Left lung (tissue), 10 donors: Measurements from ENCODE around the gene PRLR. TPM values are rescaled to one million over a fixed set of nuclear protein-coding genes. Genes with fewer than 3 reads are reported as not detected.

Experiments used
- ATAC-seq: fragments of 200-7000 bp; cut with Tn5 transposase; one replicate; pipeline ENCODE4 v1.9.1; 2020; ENCODE audit warnings: moderate library complexity
- DNase-seq, 4 donors: peaks; one replicate each; pipeline ENCODE4 v3.0.0-alpha.2; 2013 to 2020
- H3K27ac ChIP-seq, 2 donors: fragments of 200-600 bp; sonication (generic) in 1 of 2; one replicate each; pipeline versions ENCODE4 v1.5.0 to v1.8.0; 2020 to 2021
- H3K27me3 ChIP-seq, 2 donors: fragments of 200-600 bp; sonication (generic) in 1 of 2; one replicate each; pipeline versions ENCODE4 v1.5.0 to v1.8.0; 2020 to 2021
- H3K36me3 ChIP-seq, 2 donors: fragments of 200-600 bp; sonication (generic) in 1 of 2; one replicate each; pipeline versions ENCODE4 v1.5.0 to v1.8.0; 2020 to 2021
- H3K4me1 ChIP-seq, 2 donors: fragments of 200-600 bp; one replicate each; pipeline ENCODE4 v1.8.0; 2021
- H3K4me3 ChIP-seq, 2 donors: fragments of 200-600 bp; sonication (generic) in 1 of 2; one replicate each; pipeline versions ENCODE4 v1.5.0 to v1.8.0; 2020 to 2021; ENCODE audit warnings: mild to moderate bottlenecking in 1 of 2
- H3K9me3 ChIP-seq, 2 donors: fragments of 200-600 bp; sonication (generic) in 1 of 2; one replicate each; pipeline versions ENCODE4 v1.5.0 to v1.8.0; 2020 to 2021
- CTCF ChIP-seq, 2 donors: fragments of 200-600 bp; sonication (generic) in 1 of 2; IDR thresholded peaks; one replicate each; pipeline versions ENCODE4 v1.5.0 to v1.8.0; 2021; ENCODE audit warnings: antibody characterized with exemption in 2 of 2
- intact Hi-C, 2 donors: fragments of 100-400 bp; cut with DNase I; formaldehyde crosslinking; loops; one replicate each; pipeline versions ENCODE4 v1.11.2 to v1.14.2; 2022
- polyA plus RNA-seq, 6 donors: library from polyadenylated mRNA; unstranded; fragments of 120-200 nt; gene quantifications; one replicate each; pipeline ENCODE4 v1.2.1, GENCODE V29; 2013; ENCODE audit not compliant: insufficient read length in 6 of 6
- total RNA-seq, 2 donors: library from RNA; stranded (reverse); fragmentation: NEBNext Ultra II Directional; extraction: Animal tissue kit (Norgen Biotek cat#: 25700); gene quantifications; one replicate each; pipeline ENCODE4 v1.2.1, GENCODE V29; 2021
- donor health status: DM: no; HTN: yes; CAD: no.
- donor health status: DM: no; HTN: no; CAD: no.

PRLR gene
- total and polyA plus RNA-seq, 8 donors: 0.84 to 4.1 (median 2.5) TPM

GRCh38 chr5:35083150-35083549, 147.1 kb downstream of the PRLR start:
- no peak for DNase-seq
- Histone ChIP-seq H3K36me3 (no peaks in the 10 kb centered on the region), H3K27ac (no peak overlapping the region), H3K4me1 (no peaks in the 10 kb centered on the region), H3K27me3 (no peaks in the 10 kb centered on the region), H3K4me3 (no peak overlapping the region), H3K9me3 (peaks cover 0 to 2% of the 10 kb centered on the region in 2 donors)
- TF ChIP-seq CTCF (IDR thresholded peaks at IDR 0.05): no peak
- no peak for ATAC-seq
- intact Hi-C loops: loop anchor here in 1 of 2 donors (10.0 kb wide), 1 partner anchor 852 kb away; the partner anchor contains the start of gene CAPSL

GRCh38 chr5:35082530-35082929, 147.8 kb downstream of the PRLR start:
- Histone ChIP-seq H3K36me3 (no peaks in the 10 kb centered on the region), H3K4me3 (no peak overlapping the region), H3K27me3 (no peaks in the 10 kb centered on the region), H3K9me3 (peaks cover 0 to 2% of the 10 kb centered on the region in 2 donors), H3K4me1 (no peaks in the 10 kb centered on the region), H3K27ac (no peak overlapping the region)
- DNase-seq (no peak), ATAC-seq (no peak)
- intact Hi-C loops: loop anchor here in 1 of 2 donors (10.0 kb wide), 1 partner anchor 852 kb away; the partner anchor contains the start of gene CAPSL
- TF ChIP-seq CTCF (IDR thresholded peaks at IDR 0.05): no peak

GRCh38 chr5:35081134-35081533, 149.2 kb downstream of the PRLR start:
- Histone ChIP-seq H3K36me3 (no peaks in the 10 kb centered on the region), H3K27me3 (no peaks in the 10 kb centered on the region), H3K4me1 (no peaks in the 10 kb centered on the region), H3K27ac (no peak overlapping the region), H3K4me3 (no peak overlapping the region), H3K9me3 (peaks cover 0 to 2% of the 10 kb centered on the region in 2 donors)
- intact Hi-C loops: loop anchor here in 1 of 2 donors (10.0 kb wide), 1 partner anchor 854 kb away; the partner anchor contains the start of gene CAPSL
- TF ChIP-seq CTCF (IDR thresholded peaks at IDR 0.05): no peak
- no peak for DNase-seq
- no peak for ATAC-seq

- intact Hi-C loops: no loop called here
- no peak for ATAC-seq
Observed at GRCh38 chr5:35073160-35073559, 157.1 kb downstream of the PRLR start.

GRCh38 chr5:35069188-35069587, 161.1 kb downstream of the PRLR start:
- Histone ChIP-seq H3K4me1 (no peaks in the 10 kb centered on the region), H3K27me3 (no peaks in the 10 kb centered on the region), H3K9me3 (no peaks in the 10 kb centered on the region), H3K4me3 (no peak overlapping the region), H3K36me3 (no peaks in the 10 kb centered on the region), H3K27ac (no peak overlapping the region)
- no peak for DNase-seq
- no peak for TF ChIP-seq CTCF (IDR thresholded peaks at IDR 0.05)
- no peak for ATAC-seq
- intact Hi-C loops: no loop called here

More at GRCh38 chr5:35073160-35073559, 157.1 kb downstream of the PRLR start:
- Histone ChIP-seq H3K27me3 (no peaks in the 10 kb centered on the region), H3K27ac (no peak overlapping the region), H3K4me1 (no peaks in the 10 kb centered on the region), H3K9me3 (no peaks in the 10 kb centered on the region), H3K4me3 (no peak overlapping the region), H3K36me3 (no peaks in the 10 kb centered on the region)
- TF ChIP-seq CTCF (IDR thresholded peaks at IDR 0.05): no peak
- peak in 1 of 4 donors; percentile 8 for DNase-seq
